Right hindlimb (tissue), 1 donor: ENCODE results near the gene CFDP1.
A peak's percentile ranks its signal among the peaks of the same experiment; 100 is the strongest.

Experiments
- DNase-seq: peaks from one replicate; pipeline ENCODE4 v3.0.0-alpha.2; 2018

Gene CFDP1

GRCh38 chr16:75402821-75403475 lies 30.4 kb downstream of the CFDP1 start:
- DNase-seq, result peak; percentile 20

GRCh38 chr16:75402159-75402820 lies 31.0 kb downstream of the CFDP1 start:
- no peak for DNase-seq

- DNase-seq, result no peak
Observed at GRCh38 chr16:75401691-75402090, 31.6 kb downstream of the CFDP1 start.

GRCh38 chr16:75398333-75398732 lies 35.0 kb downstream of the CFDP1 start:
- DNase-seq, result no peak

GRCh38 chr16:75394941-75395340 lies 38.4 kb downstream of the CFDP1 start:
- DNase-seq, result peak; percentile 39

- DNase-seq, result no peak
Observed at GRCh38 chr16:75392906-75393305, 40.4 kb downstream of the CFDP1 start.

GRCh38 chr16:75390926-75391653 lies 42.2 kb downstream of the CFDP1 start:
- DNase-seq, result no peak

- no peak for DNase-seq
Observed at GRCh38 chr16:75389096-75389690, 44.1 kb downstream of the CFDP1 start.

GRCh38 chr16:75387951-75388350 lies 45.4 kb downstream of the CFDP1 start:
- DNase-seq, result no peak

- no peak for DNase-seq
Observed at GRCh38 chr16:75385507-75386152, 47.7 kb downstream of the CFDP1 start.

GRCh38 chr16:75383141-75383540 lies 50.2 kb downstream of the CFDP1 start:
- no peak for DNase-seq

- no peak for DNase-seq
Observed at GRCh38 chr16:75382611-75383010, 50.7 kb downstream of the CFDP1 start.

- DNase-seq, result no peak
Observed at GRCh38 chr16:75380870-75381269, 52.4 kb downstream of the CFDP1 start.

- no peak for DNase-seq
Observed at GRCh38 chr16:75379911-75380847, 53.1 kb downstream of the CFDP1 start.

GRCh38 chr16:75379339-75379738 lies 54.0 kb downstream of the CFDP1 start:
- DNase-seq, result no peak

GRCh38 chr16:75378616-75379015 lies 54.7 kb downstream of the CFDP1 start:
- no peak for DNase-seq

GRCh38 chr16:75377729-75378386 lies 55.4 kb downstream of the CFDP1 start:
- DNase-seq, result peak; percentile 34

GRCh38 chr16:75376475-75377161 lies 56.7 kb downstream of the CFDP1 start:
- DNase-seq, result no peak

- DNase-seq, result no peak
Observed at GRCh38 chr16:75374388-75374787, 58.9 kb downstream of the CFDP1 start.

GRCh38 chr16:75372236-75372856 lies 61.0 kb downstream of the CFDP1 start:
- no peak for DNase-seq
